DMS53 treated with DMSO at 0.1 percent for 48 hours (cell line): ENCODE measurements around the gene MED12L.

Source experiments
- DNase-seq: peaks from one replicate; lab custom pipeline; 2025; ENCODE audit not compliant: unreplicated experiment; lab: John Stamatoyannopoulos, UW

The MED12L gene

GRCh38 chr3:151483961-151484520 lies 398.6 kb downstream of the MED12L start:
- DNase-seq, result no peak
